H1 (cell line): Measurements from ENCODE around the gene PRICKLE2. TPM values are rescaled to one million over a fixed set of nuclear protein-coding genes. Genes with fewer than 3 reads are reported as not detected.

Experiments
- CTCF ChIA-PET: fragments of 300-600 bp; sonication (Branson Sonifier 250); formaldehyde crosslinking; loops from one replicate; lab custom pipeline; 2021; ENCODE audit not compliant: partially characterized antibody; lab: Charles Lee
- POLR2A ChIA-PET: fragments of 300-600 bp; sonication (Branson Sonifier 250); formaldehyde crosslinking; loops from one replicate; lab custom pipeline; 2021; ENCODE audit warnings: inconsistent platforms; ENCODE audit not compliant: partially characterized antibody; lab: Charles Lee
- DNase-seq, 2 experiments: peaks; one replicate each; pipeline versions ENCODE4 v3.0.0 to v3.0.0-alpha.2; 2010 to 2022; ENCODE audit warnings: low spot score in 2 of 2, low read depth in 1 of 2, mixed read lengths in 1 of 2
- FAIRE-seq: peaks from 2 replicates; lab custom pipeline; 2011; peaks lifted over from hg19 to GRCh38; lab: Jason Lieb, UNC
- H2AFZ ChIP-seq: 2 replicates; pipeline ENCODE4 v1.8.1; 2012; ENCODE audit warnings: low read length, inconsistent platforms
- H2AK5ac ChIP-seq: 2 replicates; pipeline ENCODE4 v1.6.1; 2013; ENCODE audit warnings: low read depth, low read length
- H2BK120ac ChIP-seq: replicated peaks from 2 replicates; pipeline ENCODE3; 2013; ENCODE audit warnings: low read depth, low read length, inconsistent platforms
- H2BK12ac ChIP-seq: 2 replicates; pipeline ENCODE4 v1.6.1; 2013; ENCODE audit warnings: low read depth, low read length
- H2BK15ac ChIP-seq: 2 replicates; pipeline ENCODE4 v1.6.1; 2013; ENCODE audit warnings: low read length
- H2BK20ac ChIP-seq: 2 replicates; pipeline ENCODE4 v1.6.1; 2013; ENCODE audit warnings: low read length
- H2BK5ac ChIP-seq: 2 replicates; pipeline ENCODE4 v1.6.1; 2013; ENCODE audit warnings: low read depth, low read length
- H3K14ac ChIP-seq: 2 replicates; pipeline ENCODE4 v1.6.1; 2013; ENCODE audit warnings: inconsistent platforms; ENCODE audit not compliant: insufficient read length
- H3K18ac ChIP-seq: 2 replicates; pipeline ENCODE4 v1.6.1; 2013; ENCODE audit warnings: low read length; ENCODE audit errors: extremely low read depth
- H3K23ac ChIP-seq: 2 replicates; pipeline ENCODE4 v1.6.1; 2013; ENCODE audit warnings: inconsistent platforms; ENCODE audit not compliant: insufficient read length
- H3K23me2 ChIP-seq: 2 replicates; pipeline ENCODE4 v1.6.1; 2013; ENCODE audit warnings: low read depth, low read length
- H3K27ac ChIP-seq: 2 replicates; pipeline ENCODE4 v1.6.1; 2011; ENCODE audit warnings: low read depth, low read length, inconsistent platforms
- H3K27me3 ChIP-seq, 4 experiments: replicated peaks in 1 of 4; 1 replicate in 1 of 4; 2 replicates in 3 of 4; pipeline versions ENCODE4 v1.6.1 to v1.8.1; 2011 to 2013; ENCODE audit warnings: low read length in 3 of 4, mild to moderate bottlenecking in 3 of 4, inconsistent platforms in 2 of 4, mixed read lengths in 2 of 4, moderate library complexity in 1 of 4; ENCODE audit not compliant: control insufficient read depth in 3 of 4, insufficient read depth in 3 of 4; ENCODE audit errors: extremely low read depth in 1 of 4
- H3K36me3 ChIP-seq, 4 experiments: 2 replicates each; pipeline versions ENCODE4 v1.6.1 to v1.8.1; 2011 to 2013; ENCODE audit warnings: mild to moderate bottlenecking in 4 of 4, low read length in 3 of 4, moderate library complexity in 2 of 4, control low read depth in 1 of 4, inconsistent platforms in 1 of 4; ENCODE audit not compliant: insufficient read depth in 4 of 4, control insufficient read depth in 2 of 4
- H3K4ac ChIP-seq: replicated peaks from 2 replicates; pipeline ENCODE3; 2013; ENCODE audit warnings: low read length, low read depth, mixed read lengths, inconsistent platforms; ENCODE audit not compliant: insufficient read length
- H3K4me1 ChIP-seq, 4 experiments: replicated peaks in 1 of 4; 1 replicate in 1 of 4; 2 replicates in 3 of 4; pipeline versions ENCODE4 v1.6.1 to v1.8.1; 2011 to 2013; ENCODE audit warnings: low read length in 3 of 4, inconsistent platforms in 2 of 4, mixed read lengths in 1 of 4; ENCODE audit not compliant: insufficient read depth in 4 of 4, control insufficient read depth in 3 of 4
- H3K4me2 ChIP-seq, 2 experiments: 2 replicates each; pipeline versions ENCODE4 v1.6.1 to v1.8.1; 2011 to 2013; ENCODE audit warnings: low read depth in 2 of 2, low read length in 2 of 2, control low read depth in 1 of 2, inconsistent platforms in 1 of 2, mild to moderate bottlenecking in 1 of 2; ENCODE audit not compliant: insufficient read depth in 1 of 2
- H3K4me3 ChIP-seq, 4 experiments: fragments of 200-600, 300-600 bp in 1 of 4; sonication (generic), shearing (Covaris generic), sonication (Bioruptor Twin) in 1 of 4; 2 replicates each; pipeline versions ENCODE4 v1.5.1 to v1.8.1; 2011 to 2016; ENCODE audit warnings: low read length in 4 of 4, low read depth in 3 of 4, control low read depth in 2 of 4, inconsistent platforms in 2 of 4, mild to moderate bottlenecking in 2 of 4, mixed read lengths in 1 of 4, moderate library complexity in 1 of 4; ENCODE audit not compliant: insufficient read depth in 2 of 4; ENCODE audit errors: extremely low read depth in 1 of 4
- H3K56ac ChIP-seq: replicated peaks from 2 replicates; pipeline ENCODE3; 2013; ENCODE audit warnings: low read depth, mild to moderate bottlenecking, mixed read lengths, low read length, inconsistent platforms; ENCODE audit not compliant: insufficient read length
- H3K79me1 ChIP-seq: 2 replicates; pipeline ENCODE4 v1.6.1; 2013; ENCODE audit warnings: low read depth, low read length, control low read depth
- H3K79me2 ChIP-seq, 2 experiments: 2 replicates each; pipeline versions ENCODE4 v1.6.1 to v1.8.1; 2012 to 2013; ENCODE audit warnings: low read length in 2 of 2, mild to moderate bottlenecking in 2 of 2, inconsistent platforms in 1 of 2; ENCODE audit not compliant: insufficient read depth in 2 of 2, control insufficient read depth in 1 of 2
- H3K9ac ChIP-seq, 4 experiments: replicated peaks in 1 of 4; 1 replicate in 1 of 4; 2 replicates in 3 of 4; pipeline versions ENCODE4 v1.6.1 to v1.8.1; 2011 to 2013; ENCODE audit warnings: low read depth in 3 of 4, low read length in 3 of 4, control low read depth in 2 of 4, mild to moderate bottlenecking in 2 of 4, moderate library complexity in 2 of 4, inconsistent platforms in 1 of 4; ENCODE audit errors: extremely low read depth in 1 of 4
- H3K9me3 ChIP-seq, 2 experiments: 2 replicates each; pipeline versions ENCODE4 v1.6.1 to v1.8.1; 2012 to 2013; ENCODE audit warnings: mild to moderate bottlenecking in 2 of 2, moderate library complexity in 2 of 2, control low read depth in 1 of 2, inconsistent platforms in 1 of 2, low read depth in 1 of 2, low read length in 1 of 2, mixed read lengths in 1 of 2; ENCODE audit not compliant: insufficient read depth in 2 of 2
- H4K20me1 ChIP-seq, 2 experiments: replicated peaks in 1 of 2; 2 replicates each; pipeline versions ENCODE3 to v1.8.1; 2011 to 2013; ENCODE audit warnings: inconsistent platforms in 2 of 2, low read length in 2 of 2, mild to moderate bottlenecking in 1 of 2; ENCODE audit not compliant: insufficient read depth in 2 of 2, control insufficient read depth in 1 of 2
- H4K5ac ChIP-seq: 2 replicates; pipeline ENCODE4 v1.6.1; 2013; ENCODE audit warnings: low read length, low read depth, mixed read lengths, inconsistent platforms; ENCODE audit not compliant: insufficient read length
- H4K8ac ChIP-seq: 2 replicates; pipeline ENCODE4 v1.8.0; 2013; ENCODE audit warnings: mild to moderate bottlenecking, moderate library complexity, low read length, inconsistent platforms; ENCODE audit not compliant: insufficient read depth; ENCODE audit errors: extremely low read depth
- H4K91ac ChIP-seq: replicated peaks from 2 replicates; pipeline ENCODE3; 2013; ENCODE audit warnings: low read length, mixed read lengths, inconsistent platforms; ENCODE audit not compliant: insufficient read length
- ASH2L ChIP-seq: fragments of 200-600, 300-600 bp; sonication (generic); IDR thresholded peaks from one replicate; pipeline ENCODE4 v1.7.1; 2017; ENCODE audit warnings: low read length
- E2F6 ChIP-seq: IDR thresholded peaks from 2 replicates; pipeline ENCODE4 v1.6.1; 2012; ENCODE audit warnings: inconsistent platforms
- HDAC6 ChIP-seq: IDR thresholded peaks from one replicate; pipeline ENCODE4 v1.7.1; 2012; ENCODE audit warnings: low read depth, mild to moderate bottlenecking, inconsistent platforms, low read length, moderate library complexity
- NRF1 ChIP-seq: IDR thresholded peaks from 2 replicates; pipeline ENCODE4 v1.6.1; 2011; ENCODE audit warnings: mild to moderate bottlenecking, low read depth, low read length, improper control_type of control experiment
- PHF8 ChIP-seq: fragments of 200-600 bp; sonication (generic); conservative IDR thresholded peaks from 2 replicates; pipeline ENCODE4 v1.7.1; 2012; ENCODE audit warnings: low read depth, mild to moderate bottlenecking, inconsistent platforms, low read length, moderate library complexity
- POLR2A ChIP-seq, 2 experiments: IDR thresholded peaks; 1 replicate in 1 of 2; 2 replicates in 1 of 2; pipeline ENCODE4 v1.6.1; 2011; ENCODE audit warnings: low read depth in 2 of 2, low read length in 2 of 2, mild to moderate bottlenecking in 2 of 2; ENCODE audit errors: control extremely low read depth in 1 of 2
- POLR2AphosphoS5 ChIP-seq: IDR thresholded peaks from 2 replicates; pipeline ENCODE4 v1.6.1; 2011; ENCODE audit warnings: low read depth, low read length
- SAP30 ChIP-seq: fragments of 300-600 bp; sonication (generic); IDR thresholded peaks from 2 replicates; pipeline ENCODE4 v1.7.1; 2012; ENCODE audit warnings: low read length, moderate library complexity, mild to moderate bottlenecking, inconsistent platforms; ENCODE audit not compliant: insufficient read depth, insufficient replicate concordance
- SP2 ChIP-seq: IDR thresholded peaks from 2 replicates; pipeline ENCODE4 v1.6.1; 2012; ENCODE audit warnings: mild to moderate bottlenecking, low read length, inconsistent platforms
- SRF ChIP-seq: IDR thresholded peaks from 2 replicates; pipeline ENCODE4 v1.6.1; 2011; ENCODE audit warnings: mild to moderate bottlenecking, low read depth, low read length, moderate library complexity
- TAF1 ChIP-seq: IDR thresholded peaks from 2 replicates; pipeline ENCODE4 v1.6.1; 2011; ENCODE audit warnings: mild to moderate bottlenecking, low read depth, low read length
- TEAD4 ChIP-seq: IDR thresholded peaks from 2 replicates; pipeline ENCODE4 v1.6.1; 2012; ENCODE audit warnings: low read depth, low read length, inconsistent platforms, mixed read lengths
- YY1 ChIP-seq: IDR thresholded peaks from 2 replicates; pipeline ENCODE4 v1.6.1; 2011; ENCODE audit warnings: low read depth, mild to moderate bottlenecking, low read length
- WGBS, 2 experiments: shearing (Covaris generic) in 1 of 2; methylation state at CpG; one replicate each; pipeline versions ENCODE4 v1.1.6 to v1.1.7; 2013 to 2015; ENCODE audit warnings: low lambda C conversion rate in 2 of 2, mixed read lengths in 2 of 2, inconsistent platforms in 1 of 2, low coverage in 1 of 2, missing lambda C conversion rate in 1 of 2; ENCODE audit not compliant: insufficient replicate concordance in 2 of 2, insufficient coverage in 1 of 2, insufficient read length in 1 of 2; ENCODE audit errors: extremely low coverage in 1 of 2, missing lambda C conversion rate in 1 of 2; 5-methylcytosine and 5-hydroxymethylcytosine counted together
- polyA plus RNA-seq, 7 experiments: library from polyadenylated mRNA; depleted of rRNA in 3 of 7; stranded (reverse) in 5 of 7; unstranded in 2 of 7; fragments of >200 nt in 5 of 7; fragments of 200-250 nt in 2 of 7; gene quantifications; 1 replicate in 5 of 7; 2 replicates in 1 of 7; 4 replicates in 1 of 7; pipeline versions ENCODE4 v1.2.1 to v1.2.3, GENCODE V29; 2011 to 2013; ENCODE audit warnings: missing spikeins in 2 of 7, mixed read lengths in 2 of 7
- total RNA-seq: library from RNA; stranded (reverse); fragmentation: NEBNext Ultra II Directional; extraction: Animal tissue kit (Norgen Biotek cat#: 25700); gene quantifications from 2 replicates; pipeline ENCODE4 v1.2.1, GENCODE V29; 2021

Gene PRICKLE2
- total and polyA plus RNA-seq, 2 of the 8 experiments (the other 6 are each of a cell fraction or from before 2014, with no cell fraction given), result 2.9 to 8.0 TPM

DNA sequence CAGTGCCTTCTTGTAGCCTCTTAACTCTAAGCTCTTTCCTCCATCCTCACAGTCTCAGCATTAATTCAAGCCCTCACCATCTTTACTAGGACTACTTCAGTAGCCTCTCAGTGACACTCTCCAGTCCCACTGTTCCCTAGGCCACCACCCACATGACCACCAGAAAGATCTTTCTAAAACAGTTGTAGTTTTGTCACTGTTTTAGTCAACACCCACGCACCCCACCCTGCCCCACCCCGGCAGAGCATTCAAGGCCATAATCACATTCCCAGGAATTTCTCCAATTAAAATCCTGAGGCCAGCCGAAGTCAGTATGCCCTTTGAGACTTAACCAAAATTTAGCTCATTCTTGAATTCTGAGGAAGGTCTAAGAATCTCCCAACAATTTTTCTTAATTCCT is 170.8 kb downstream of the PRICKLE2 start:
- Histone ChIP-seq H3K14ac (no peak overlapping the region), H3K56ac (no peak overlapping the region), H2BK5ac (no peak overlapping the region), H3K36me3 (no peaks in the 10 kb centered on the region), H3K4me3 (no peak overlapping the region), H3K4ac (no peak overlapping the region), H4K5ac (no peak overlapping the region), H3K9ac (no peak overlapping the region), H3K79me2 (no peaks in the 10 kb centered on the region), H4K20me1 (no peaks in the 10 kb centered on the region), H3K23me2 (no peaks in the 10 kb centered on the region; the same call in 1 of the 2 replicates), H4K91ac (no peak overlapping the region), H3K27me3 (no peaks in the 10 kb centered on the region), H3K18ac (no peak overlapping the region), H3K9me3 (no peaks in the 10 kb centered on the region), H4K8ac (no peak overlapping the region), H3K4me2 (no peak overlapping the region), H2AK5ac (no peak overlapping the region), H2AFZ (no peak overlapping the region), H3K27ac (no peak overlapping the region), H3K79me1 (no peaks in the 10 kb centered on the region), H2BK120ac (no peak overlapping the region), H3K23ac (no peak overlapping the region), H3K4me1 (peaks cover 0 to 8% (median 4%) of the 10 kb centered on the region in 4 experiments; a peak in 3 of 7 replicates), H2BK15ac (no peak overlapping the region), H2BK12ac (no peak overlapping the region), H2BK20ac (no peak overlapping the region)
- no peak for FAIRE-seq
- CTCF ChIA-PET, result interaction anchor here (2.0 to 3.4 kb wide), 2 partner anchors 24 to 112 kb away, joined by 6 to 17 read pairs; no protein-coding TSS in a partner anchor
- POLR2A ChIA-PET, result interaction anchor here (0.6 kb wide), 1 partner anchor 359 kb away, joined by 3 read pairs; no protein-coding TSS in a partner anchor
- no peak for DNase-seq
- 88% methylated on average over 3 of the region's 3 CpGs; no CpG with 5 or more reads in 1 of the 2 experiments for WGBS, 2 experiments
- TF ChIP-seq POLR2A (IDR thresholded peaks at IDR 0.05; ENCODE audit: control extremely low read depth in 1 of 2, low read depth in 2 of 2, low read length in 2 of 2) (no peak), ASH2L (no peak), SRF (no peak), YY1 (no peak), NRF1 (no peak), SAP30 (no peak), SP2 (no peak), E2F6 (no peak), PHF8 (no peak), TEAD4 (no peak), POLR2AphosphoS5 (no peak), TAF1 (no peak), HDAC6 (no peak)
